ENCODE results near the gene GXYLT2.

Gene GXYLT2

DNA sequence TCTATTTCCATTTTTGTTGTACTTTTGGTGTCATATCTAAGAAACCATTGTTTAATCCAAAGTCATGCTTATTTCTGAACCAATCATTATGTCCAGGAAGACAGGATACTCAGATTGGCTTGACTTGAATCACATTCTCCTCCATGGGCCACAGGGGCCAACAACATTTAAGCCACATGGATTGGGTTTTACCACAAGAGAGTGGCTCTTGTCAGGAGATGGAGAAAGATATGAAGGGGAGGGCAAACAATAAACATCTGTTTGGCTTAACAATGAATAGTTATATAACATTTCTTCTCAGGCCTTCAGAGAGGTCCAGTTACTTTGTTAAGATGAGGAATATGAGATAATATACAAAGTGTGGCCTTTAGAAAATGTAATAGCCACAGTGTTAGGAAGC lies 44.6 kb downstream of the GXYLT2 start:
- DNase-seq (ENCODE audit: low read depth): no peak

DNA sequence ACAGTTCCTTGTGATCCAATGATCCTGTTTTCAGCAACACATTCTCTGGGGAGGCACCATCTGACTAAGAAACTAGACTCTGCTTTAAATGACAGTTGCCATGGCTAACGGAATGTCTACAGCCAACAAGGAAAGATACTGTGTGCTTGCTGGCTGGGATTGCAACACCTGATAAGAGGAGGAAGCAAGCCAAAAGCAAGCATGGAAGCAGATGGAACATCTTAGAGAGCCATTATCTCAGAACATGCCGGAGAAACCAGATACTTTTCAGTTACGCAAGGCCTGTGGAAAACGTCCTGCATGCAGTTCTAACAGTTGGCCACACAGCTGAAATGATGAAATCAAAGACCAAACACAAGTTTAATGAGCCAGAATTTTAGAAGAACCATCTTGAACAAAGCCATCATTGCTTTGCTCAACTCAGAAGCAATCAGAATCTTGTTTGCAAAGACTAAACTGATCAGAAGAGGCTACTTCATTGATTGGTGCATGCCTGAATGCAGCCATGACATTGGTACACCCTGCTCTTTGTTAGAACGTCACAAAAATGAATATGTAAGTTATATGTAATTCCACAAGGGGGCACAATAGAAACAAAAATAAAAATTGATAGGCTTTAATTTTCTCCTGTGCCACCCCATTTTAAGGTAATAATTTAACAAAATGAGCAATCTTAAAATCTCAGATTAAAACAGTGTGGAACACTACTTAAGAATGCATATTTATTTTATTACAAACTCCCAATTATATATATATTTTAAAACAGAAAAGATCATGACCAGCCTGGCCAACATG lies 50.8 kb downstream of the GXYLT2 start:
- no peak for DNase-seq (ENCODE audit: low read depth)

DNA sequence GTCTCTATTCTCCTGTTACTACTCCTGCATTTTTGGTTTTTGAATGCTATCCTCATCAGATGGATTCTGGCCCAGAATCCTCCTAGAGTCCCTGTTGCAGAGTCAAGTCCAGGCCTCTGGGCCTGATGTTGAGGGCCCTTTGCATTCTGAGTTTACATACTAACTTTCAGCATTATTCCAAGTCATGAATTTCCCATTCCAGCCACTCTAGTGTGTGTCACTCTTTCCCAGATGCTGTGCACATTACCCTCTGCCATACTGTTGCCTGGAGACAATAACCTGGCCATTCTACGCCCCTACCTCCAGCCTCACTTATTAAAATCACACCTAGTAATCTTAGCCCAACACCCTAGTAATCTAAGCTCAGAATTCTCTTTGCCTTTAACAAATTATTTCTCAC lies 53.4 kb downstream of the GXYLT2 start:
- no peak for DNase-seq (ENCODE audit: low read depth)

DNA sequence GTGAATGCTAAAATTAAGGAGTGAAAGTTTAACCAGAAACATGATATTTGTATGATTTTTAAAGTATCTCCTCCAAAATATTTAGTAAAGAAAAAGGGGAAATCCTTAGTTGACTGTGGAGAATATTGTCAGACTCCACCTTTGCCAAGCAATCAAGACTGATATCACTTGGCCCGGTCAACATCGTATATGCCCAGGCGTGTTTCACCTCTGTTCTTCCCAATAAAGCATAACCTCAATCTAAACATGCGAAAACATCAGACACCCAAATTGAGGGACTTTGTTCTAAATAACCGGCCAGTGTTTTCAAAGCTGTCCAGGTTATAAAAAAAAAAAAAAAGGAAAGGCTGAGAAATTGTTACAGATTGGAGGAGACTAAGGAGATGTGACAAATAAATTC lies 54.6 kb downstream of the GXYLT2 start:
- DNase-seq (ENCODE audit: low read depth): no peak

DNA sequence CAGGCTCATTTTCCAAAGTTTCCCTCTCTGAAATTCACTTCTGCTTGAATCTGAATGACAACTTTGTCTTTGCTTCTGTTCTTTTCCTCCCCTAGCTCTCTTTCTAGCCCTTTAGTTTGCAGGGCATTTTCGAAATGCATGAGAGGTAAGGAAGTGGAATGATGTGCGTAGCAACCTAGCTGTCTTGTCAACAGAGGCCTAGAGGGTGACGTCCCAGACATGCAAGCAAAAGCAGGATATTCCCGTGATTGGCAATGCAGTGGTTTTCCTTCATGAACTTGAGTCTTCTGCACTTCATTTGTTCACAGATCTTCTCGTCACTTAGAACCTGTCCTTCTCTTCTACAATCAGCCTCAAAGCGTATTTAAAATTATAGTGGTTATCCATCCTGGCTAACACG lies 56.9 kb downstream of the GXYLT2 start:
- no peak for DNase-seq (ENCODE audit: low read depth)

DNA sequence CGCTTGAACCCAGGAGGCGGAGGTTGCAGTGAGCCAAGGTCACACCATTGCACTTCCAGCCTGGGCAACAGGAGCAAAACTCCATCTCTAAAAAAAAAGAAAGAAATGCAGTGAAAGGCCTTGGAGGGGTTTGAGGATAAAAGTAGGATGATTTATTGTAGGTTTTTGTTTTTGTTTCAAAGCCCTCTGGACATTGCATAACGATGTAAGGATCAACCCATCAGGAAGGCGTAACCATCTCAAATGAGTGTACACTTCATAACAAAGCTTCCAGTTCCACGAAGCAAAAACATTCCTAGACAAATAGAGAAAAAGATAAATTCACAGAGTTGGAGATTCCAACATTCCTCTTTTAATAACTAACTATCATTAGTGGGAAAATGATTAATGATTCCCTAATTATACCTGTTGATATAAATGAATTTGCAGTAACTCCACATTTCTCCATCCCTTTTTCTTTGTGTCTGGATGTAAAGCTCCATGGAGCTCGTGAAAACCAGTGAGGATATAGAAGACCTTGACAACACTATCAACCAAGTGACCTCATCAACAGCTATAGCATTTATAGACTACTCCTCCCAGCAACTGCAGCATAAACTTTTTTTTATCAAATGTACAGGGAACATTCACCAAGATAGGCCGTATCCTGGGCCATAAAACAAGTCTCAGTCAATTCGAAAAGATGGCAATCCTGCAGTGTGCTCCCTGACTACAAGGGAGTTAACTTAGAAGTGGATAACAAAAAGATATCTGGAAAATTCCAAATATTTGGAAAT lies 60.1 kb downstream of the GXYLT2 start:
- DNase-seq (ENCODE audit: low read depth): no peak

DNA sequence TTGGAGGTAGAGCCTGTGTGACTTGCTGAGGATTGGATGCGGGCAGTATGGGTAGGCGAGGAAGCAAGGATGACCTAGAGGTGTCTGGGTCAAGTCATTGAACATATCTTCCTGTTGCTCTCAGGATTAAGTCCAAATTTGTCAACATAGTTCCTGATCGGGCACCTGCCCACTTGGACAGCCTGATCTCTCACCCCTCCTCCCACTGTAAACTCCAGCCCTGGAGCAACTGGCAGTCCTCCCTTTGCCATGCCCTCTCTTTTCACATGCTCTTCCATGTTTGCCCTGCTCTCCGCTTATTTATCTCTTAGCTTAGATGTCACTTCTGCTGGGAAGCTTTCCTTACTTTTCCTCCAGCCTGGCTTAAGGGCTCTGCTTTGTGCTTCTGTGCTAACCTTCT lies 61.2 kb downstream of the GXYLT2 start:
- no peak for DNase-seq (ENCODE audit: low read depth)

DNA sequence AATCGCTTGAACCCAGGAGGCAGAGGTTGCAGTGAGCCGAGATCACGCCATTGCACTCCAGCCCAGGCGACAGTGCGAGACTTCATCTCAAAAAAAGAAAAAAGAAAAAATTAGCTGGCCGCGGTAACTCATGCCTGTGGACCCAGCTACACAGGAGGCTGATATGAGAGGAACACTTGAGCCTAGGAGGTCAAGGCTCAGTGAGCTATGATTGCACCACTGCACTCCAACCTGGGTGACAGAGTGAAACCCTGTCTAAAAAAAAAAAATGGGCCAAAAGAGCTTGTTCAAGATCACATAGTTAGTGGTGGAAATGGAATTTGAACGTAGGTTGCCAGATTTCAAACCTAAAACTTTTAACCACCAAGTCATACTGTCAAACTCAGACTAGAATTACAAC lies 62.5 kb downstream of the GXYLT2 start:
- DNase-seq (ENCODE audit: low read depth): no peak

DNA sequence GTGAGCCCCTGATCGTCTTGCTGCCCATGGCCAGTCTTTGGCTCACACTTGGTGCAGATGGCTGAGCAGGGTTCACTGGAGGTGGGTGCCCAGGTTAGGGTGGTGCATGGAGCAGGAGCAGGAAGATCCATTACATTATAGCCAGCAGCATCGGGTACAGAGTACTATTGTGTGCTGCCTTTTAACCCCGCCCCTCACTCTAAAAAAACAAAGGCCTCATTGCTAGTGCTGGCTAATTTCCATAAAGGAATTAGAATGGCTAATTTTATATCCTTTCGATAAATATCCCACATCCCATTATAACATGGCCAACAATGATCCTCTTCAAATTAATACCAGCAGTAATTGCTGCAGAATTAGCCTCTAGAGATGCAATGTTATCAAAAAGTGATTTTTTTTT lies 63.0 kb downstream of the GXYLT2 start:
- DNase-seq (ENCODE audit: low read depth): no peak

DNA sequence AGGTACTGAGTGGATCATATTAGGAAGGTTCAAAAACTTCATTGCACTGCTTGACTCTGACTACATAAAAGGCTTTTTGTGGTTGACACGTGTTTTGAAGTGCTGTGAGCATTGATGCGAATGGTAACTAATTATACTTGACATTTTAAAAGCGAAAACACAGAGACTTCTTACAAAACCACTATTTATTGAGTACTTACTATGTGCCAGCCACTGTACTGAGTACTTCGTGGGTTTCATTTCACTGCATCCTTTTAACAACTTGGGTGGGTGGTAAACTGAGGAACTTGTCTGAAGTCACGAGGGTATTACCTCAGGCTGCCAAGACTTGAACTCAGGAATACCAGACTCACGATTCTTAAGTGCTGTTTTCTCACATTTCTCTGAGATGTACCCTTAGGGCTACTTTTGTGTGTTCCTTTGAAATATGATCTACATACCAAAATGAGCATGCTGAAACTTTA lies 63.4 kb downstream of the GXYLT2 start:
- no peak for DNase-seq (ENCODE audit: low read depth)

DNA sequence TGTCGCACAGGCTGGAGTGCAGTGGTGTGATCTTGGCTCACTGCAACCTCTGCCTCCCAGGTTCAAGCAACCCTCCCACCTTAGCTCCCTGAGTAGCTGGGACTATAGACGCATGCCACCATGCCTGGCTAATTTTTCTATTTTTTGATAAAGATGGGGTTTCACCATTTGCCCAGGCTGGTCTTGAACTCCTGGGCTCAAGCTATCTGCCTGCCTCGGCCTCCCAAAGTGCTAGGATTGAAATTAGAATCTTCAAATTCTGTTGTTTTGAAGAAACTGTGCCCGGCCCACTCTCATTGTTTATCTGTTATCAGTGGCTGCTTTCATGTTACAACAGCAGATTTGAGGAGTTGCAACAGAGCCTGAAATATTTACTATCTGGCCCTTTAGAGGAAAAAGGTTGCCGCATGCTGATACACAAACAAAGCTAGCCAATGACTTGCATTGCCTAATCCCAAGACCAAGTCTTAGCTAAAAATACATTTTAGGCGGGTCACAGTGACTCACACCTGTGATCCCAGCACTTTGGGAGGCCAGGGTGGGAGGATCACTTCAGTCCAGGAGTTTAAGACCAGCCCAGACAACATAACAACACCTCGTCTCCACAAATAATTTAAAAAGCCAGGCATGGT lies 65.6 kb downstream of the GXYLT2 start:
- DNase-seq (ENCODE audit: low read depth): no peak

DNA sequence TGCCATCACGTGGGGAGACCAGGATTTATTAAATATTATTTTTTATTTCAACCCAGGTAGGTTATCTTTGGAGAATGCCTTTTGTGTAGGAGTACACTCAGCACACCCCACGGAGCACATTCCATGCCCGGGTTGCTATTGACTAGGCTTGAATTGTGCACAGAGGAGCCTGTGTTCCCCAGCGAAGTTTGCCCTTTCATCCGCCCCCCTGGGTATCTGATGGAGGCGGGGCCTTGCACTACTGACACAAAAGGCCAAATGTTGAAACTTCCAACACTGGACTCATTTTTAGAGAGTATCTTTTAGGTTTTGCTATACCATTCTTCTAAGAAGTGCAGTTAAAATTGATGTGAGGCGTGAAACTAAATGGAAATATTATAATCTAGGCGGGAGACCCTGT lies 69.5 kb downstream of the GXYLT2 start:
- DNase-seq (ENCODE audit: low read depth): no peak

DNA sequence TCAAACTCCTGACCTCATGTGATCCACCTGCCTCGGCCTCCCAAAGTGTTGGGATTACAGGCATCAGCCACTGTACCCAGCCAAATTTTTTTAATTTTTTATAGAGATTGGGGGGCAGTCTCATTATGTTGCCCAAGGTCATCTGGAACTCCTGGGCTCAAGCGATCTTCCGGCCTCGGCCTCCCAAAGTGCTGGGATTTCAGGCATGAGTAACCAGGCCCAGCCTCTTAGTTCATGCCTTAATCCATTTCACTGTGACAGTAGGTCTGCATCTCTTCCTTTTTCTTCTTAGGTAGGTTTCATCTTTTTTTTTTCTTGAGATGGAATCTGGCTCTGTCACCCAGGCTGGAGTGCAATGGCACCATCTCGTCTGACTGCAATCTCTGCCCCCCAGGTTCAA lies 71.5 kb downstream of the GXYLT2 start:
- DNase-seq (ENCODE audit: low read depth): no peak

DNA sequence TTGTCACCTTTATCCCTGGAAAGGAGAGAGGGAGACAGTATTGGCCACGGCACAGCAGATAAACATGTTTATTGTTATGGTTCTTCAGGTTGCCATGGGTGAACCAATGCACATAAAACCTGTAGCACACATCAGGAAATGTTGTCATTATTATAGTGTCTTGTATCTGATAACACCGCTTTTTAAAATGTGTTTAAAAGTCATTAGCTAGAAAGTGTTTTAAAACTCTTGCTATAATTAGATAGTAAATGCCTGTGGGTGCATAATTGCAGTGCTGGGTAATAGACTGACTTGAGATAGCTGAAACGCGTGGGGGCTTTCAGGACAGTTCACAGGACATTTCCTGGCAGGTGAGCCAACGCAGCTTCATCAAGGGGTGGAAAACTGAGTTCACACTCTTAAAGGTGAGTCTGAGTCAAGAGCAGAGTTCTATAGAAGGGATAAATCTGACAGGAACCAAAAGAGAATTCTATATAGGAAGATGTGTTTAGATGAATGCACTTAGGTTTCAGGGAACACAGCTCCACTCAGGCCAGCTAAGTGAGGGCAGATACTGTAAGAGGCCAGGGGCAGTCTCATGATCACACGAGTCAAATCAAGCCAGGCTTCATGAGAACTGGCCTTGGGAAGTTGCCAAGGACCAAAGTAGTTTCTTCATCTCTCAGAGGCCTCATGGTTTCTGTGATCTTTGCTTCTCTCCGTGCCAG lies 73.1 kb downstream of the GXYLT2 start:
- DNase-seq (ENCODE audit: low read depth): no peak

DNA sequence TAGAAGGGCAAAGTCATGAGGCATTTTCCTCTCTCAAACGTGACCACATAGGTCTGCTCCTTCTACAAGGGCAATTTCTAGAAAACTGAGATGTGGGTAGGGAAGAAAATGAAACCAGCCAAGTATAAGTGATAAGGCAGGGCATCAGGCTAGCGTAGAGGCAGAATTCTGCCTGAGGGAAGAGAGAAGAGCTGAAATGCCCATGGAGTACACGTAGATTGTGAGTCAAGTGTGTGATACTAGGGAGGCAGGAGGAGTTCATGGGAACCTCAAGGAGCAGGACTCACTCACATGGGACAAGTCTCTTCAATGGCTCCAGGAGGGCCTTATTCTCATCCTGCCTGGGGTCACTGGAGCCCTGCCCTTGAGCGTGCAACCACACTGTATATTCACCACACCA lies 73.9 kb downstream of the GXYLT2 start:
- DNase-seq (ENCODE audit: low read depth): no peak

DNA sequence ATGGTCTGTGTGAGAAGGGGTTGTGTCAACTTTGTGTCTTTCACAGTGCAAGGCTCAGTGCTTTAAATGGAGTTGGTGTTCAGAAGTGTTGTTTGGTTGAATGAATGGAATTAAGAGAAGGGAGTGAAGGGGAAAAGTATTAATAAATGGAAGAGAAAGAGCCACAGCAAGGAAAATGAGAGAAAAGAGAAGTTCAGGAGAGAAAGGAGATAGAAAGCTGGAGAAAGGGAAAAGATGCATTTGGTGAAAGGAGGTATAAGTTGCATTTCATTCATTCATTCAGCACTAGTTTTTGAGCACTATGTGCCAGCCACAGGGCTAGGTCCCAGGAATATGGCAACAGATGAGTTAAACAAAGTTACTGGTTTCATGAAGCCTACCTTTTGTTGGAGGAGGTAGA lies 74.5 kb downstream of the GXYLT2 start:
- no peak for DNase-seq (ENCODE audit: low read depth)

DNA sequence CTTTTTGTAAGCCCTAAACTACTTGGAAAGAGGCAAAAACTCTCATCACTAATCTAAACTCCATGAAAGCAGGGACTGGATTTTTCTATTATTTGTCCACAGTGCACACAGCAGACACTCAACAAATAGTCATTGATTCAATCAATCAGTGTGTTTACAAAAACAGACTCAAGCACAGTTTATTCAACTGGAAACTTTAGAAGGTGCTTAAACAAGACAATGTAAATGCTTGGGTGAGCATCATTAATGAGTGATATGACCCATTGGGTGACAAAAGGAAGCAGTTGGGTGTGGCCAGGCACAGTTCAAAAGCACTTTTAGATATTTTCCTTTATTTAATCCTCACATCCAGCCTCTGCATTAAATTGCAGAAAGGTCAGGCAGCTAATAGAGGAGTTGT lies 76.8 kb downstream of the GXYLT2 start:
- no peak for DNase-seq (ENCODE audit: low read depth)

DNA sequence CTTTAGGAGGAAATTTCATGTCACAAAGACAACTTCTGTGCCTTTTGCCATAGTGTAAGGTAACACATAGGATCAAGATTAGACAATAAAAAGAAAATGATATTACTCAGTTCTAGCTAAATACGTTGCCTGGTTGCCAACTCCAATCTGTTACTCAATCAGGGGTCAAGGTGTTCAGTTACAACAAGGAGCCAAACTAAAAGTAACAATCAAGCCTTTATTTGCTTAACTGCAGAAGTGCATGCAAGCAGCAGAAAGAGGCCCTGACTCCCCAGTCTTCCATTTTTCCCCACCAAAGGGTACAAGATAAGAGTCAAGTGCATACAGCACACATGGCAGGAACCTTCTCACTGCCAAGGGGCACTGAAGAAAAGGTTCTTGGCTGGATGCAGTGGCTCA lies 80.4 kb downstream of the GXYLT2 start:
- no peak for DNase-seq (ENCODE audit: low read depth)

DNA sequence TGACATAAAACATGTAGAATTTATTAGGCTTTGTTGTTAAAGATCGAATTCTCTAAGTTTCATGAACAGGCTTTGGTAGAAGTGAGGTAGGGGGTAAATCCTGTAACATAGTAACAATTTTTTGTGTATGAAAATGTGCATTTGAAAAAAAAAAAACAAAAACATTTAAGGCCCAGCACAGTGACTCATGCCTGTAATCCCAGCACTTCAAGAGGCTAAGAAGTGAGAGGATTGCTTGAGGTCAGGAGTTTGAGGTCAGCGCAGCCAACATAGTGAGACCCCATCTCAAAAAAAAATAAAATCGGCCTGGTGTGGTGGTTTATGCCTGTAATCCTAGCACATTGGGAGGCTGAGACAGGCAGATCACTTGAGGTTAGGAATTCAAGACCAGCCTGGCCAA lies 81.9 kb downstream of the GXYLT2 start:
- no peak for DNase-seq (ENCODE audit: low read depth)

DNA sequence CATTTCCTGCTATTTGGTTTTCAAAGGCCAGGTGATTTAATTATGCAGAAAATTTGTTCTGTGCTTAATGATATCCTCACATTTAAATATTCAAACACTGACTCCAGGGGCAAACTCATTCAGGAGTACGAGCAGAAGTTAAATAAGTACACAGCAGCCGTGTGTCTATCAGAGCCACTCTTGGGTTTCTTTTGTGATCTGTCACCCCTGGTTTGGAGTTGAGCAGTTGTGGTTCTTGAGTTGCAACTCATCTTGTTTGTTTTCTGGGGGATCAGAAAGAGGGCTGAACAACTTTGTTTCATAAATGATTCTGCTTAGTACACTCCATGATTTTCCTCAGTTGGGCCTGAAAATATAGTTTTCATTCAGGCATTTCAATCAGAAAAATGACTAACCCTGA lies 83.1 kb downstream of the GXYLT2 start:
- DNase-seq (ENCODE audit: low read depth): no peak

DNA sequence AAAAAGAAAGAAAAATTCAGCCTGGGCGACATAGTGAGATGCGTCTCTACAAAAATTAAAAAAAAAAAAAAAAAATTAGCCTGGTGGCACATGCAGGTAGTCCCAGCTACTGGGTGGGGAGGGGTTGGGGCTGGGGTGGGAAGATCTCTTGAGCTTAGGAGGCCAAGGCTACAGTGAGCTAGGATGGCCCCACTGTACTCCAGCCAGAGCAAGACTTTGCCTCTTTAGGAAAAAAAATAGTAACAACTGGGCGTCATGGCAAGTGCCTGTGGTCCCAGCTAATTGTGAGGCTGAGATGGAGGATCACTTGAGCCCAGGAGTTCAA lies 84.8 kb downstream of the GXYLT2 start:
- DNase-seq (ENCODE audit: low read depth): no peak

DNA sequence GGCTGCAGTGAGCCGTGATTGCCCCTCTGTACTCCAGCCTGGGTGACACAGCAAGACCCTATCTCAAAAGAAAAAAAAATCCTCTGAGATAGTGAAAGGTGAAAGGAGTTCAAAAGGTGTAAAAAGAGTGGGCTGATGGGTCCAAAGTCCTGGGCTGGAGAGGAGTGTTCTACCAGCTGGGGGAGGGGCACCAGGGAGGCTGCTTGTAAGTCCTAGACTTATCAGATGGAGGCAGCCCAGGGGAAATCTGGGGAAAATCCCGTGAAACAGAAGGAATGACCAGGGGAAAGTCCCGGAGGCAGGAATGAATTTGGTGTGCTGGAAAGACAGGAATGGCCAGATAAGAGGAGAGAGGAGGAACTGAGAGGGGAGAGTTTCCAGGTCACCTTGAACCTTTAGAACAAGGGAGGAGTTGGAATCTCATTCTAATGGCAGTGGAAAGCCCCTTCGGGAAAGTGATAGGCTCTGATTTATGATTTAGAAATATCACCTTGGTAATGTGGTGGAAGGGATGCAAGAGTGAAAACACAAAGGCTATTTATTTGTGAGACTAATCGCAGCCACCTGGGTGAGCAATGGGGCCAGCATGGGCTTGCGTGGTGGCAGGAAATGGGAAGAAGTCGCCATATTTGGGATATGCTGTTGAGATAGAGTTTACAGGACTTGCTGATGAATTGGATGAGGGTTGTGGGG lies 85.3 kb downstream of the GXYLT2 start:
- DNase-seq (ENCODE audit: low read depth): no peak
